Fibroblast of upper back skin (primary cell): Measurements from ENCODE around the gene NOL4L.
"Not testable (repeated sequence)": the region's sequence is repeated elsewhere in the genome, so short reads cannot be mapped to it uniquely, and the experiment has no call there.

Experiments used
- DNase-seq: peaks from one replicate; pipeline ENCODE4 v3.0.0-alpha.2; 2013

The NOL4L gene

GRCh38 chr20:32466739-32467505 is 118.2 kb downstream of the NOL4L start:
- no peak for DNase-seq

GRCh38 chr20:32465901-32466675 is 119.0 kb downstream of the NOL4L start:
- DNase-seq = not testable (repeated sequence)

GRCh38 chr20:32465092-32465900 is 119.8 kb downstream of the NOL4L start:
- DNase-seq = peak; percentile 34

GRCh38 chr20:32464401-32465091 is 120.6 kb downstream of the NOL4L start:
- DNase-seq = no peak

- no peak for DNase-seq
Measured at GRCh38 chr20:32463642-32464400, 121.3 kb downstream of the NOL4L start.

GRCh38 chr20:32462900-32463641 is 122.1 kb downstream of the NOL4L start:
- no peak for DNase-seq

GRCh38 chr20:32461836-32462600 is 123.1 kb downstream of the NOL4L start:
- no peak for DNase-seq

- DNase-seq = no peak
Measured at GRCh38 chr20:32460683-32461320, 124.3 kb downstream of the NOL4L start.

- DNase-seq = no peak
Measured at GRCh38 chr20:32460231-32460630, 124.9 kb downstream of the NOL4L start.

- DNase-seq = no peak
Measured at GRCh38 chr20:32458837-32459220, 126.3 kb downstream of the NOL4L start.

- DNase-seq = no peak
Measured at GRCh38 chr20:32458061-32458836, 126.9 kb downstream of the NOL4L start.

GRCh38 chr20:32457479-32457986 is 127.6 kb downstream of the NOL4L start:
- peak; percentile 40 for DNase-seq

- peak; percentile 28 for DNase-seq
Measured at GRCh38 chr20:32456869-32457478, 128.2 kb downstream of the NOL4L start.

GRCh38 chr20:32455901-32456701 is 129.0 kb downstream of the NOL4L start:
- DNase-seq = no peak

- no peak for DNase-seq
Measured at GRCh38 chr20:32455171-32455900, 129.8 kb downstream of the NOL4L start.
